Liver (tissue), 9 donors: ENCODE measurements around the gene FAXDC2. TPM values are rescaled to one million over a fixed set of nuclear protein-coding genes. Genes with fewer than 3 reads are reported as not detected.
A peak's percentile ranks its signal among the peaks of the same experiment; 100 is the strongest.

Source experiments
- DNase-seq: peaks from one replicate; pipeline ENCODE4 v3.0.0-alpha.2; 2017; ENCODE audit warnings: low spot score
- H3K27ac ChIP-seq, 2 donors: one replicate each; pipeline ENCODE4 v1.7.0; 2013; ENCODE audit warnings: inconsistent platforms in 2 of 2, low read length in 2 of 2, control low read depth in 1 of 2, low read depth in 1 of 2, mild to moderate bottlenecking in 1 of 2
- H3K27me3 ChIP-seq, 4 donors: one replicate each; pipeline versions ENCODE4 v1.6.1 to v1.7.0; 2013; ENCODE audit warnings: low read length in 3 of 4, inconsistent platforms in 1 of 4, mild to moderate bottlenecking in 1 of 4, moderate library complexity in 1 of 4; ENCODE audit not compliant: control insufficient read depth in 4 of 4, insufficient read depth in 4 of 4
- H3K36me3 ChIP-seq, 4 donors: one replicate each; pipeline versions ENCODE4 v1.6.1 to v1.7.0; 2013; ENCODE audit warnings: low read length in 3 of 4, mild to moderate bottlenecking in 3 of 4, low read depth in 1 of 4, moderate library complexity in 1 of 4; ENCODE audit not compliant: control insufficient read depth in 4 of 4, insufficient read depth in 3 of 4
- H3K4me1 ChIP-seq, 4 donors: one replicate each; pipeline versions ENCODE4 v1.6.1 to v1.7.0; 2013; ENCODE audit warnings: low read length in 3 of 4, mild to moderate bottlenecking in 3 of 4, moderate library complexity in 1 of 4; ENCODE audit not compliant: control insufficient read depth in 4 of 4, insufficient read depth in 4 of 4
- H3K4me3 ChIP-seq, 3 donors: one replicate each; pipeline versions ENCODE4 v1.6.1 to v1.7.0; 2013; ENCODE audit warnings: low read length in 3 of 3, control low read depth in 1 of 3, low read depth in 1 of 3, mild to moderate bottlenecking in 1 of 3
- H3K9ac ChIP-seq, 2 donors: one replicate each; pipeline ENCODE4 v1.7.0; 2013; ENCODE audit warnings: low read length in 2 of 2, mild to moderate bottlenecking in 2 of 2, moderate library complexity in 2 of 2, control low read depth in 1 of 2, low read depth in 1 of 2
- H3K9me3 ChIP-seq, 4 donors: one replicate each; pipeline versions ENCODE4 v1.6.1 to v1.7.0; 2013; ENCODE audit warnings: low read length in 3 of 4; ENCODE audit not compliant: control insufficient read depth in 4 of 4
- EGR1 ChIP-seq, 2 donors: IDR thresholded peaks; 2 replicates each; pipeline ENCODE4 v1.6.1; 2016 to 2018; ENCODE audit warnings: antibody characterized with exemption in 2 of 2, low read depth in 2 of 2
- FOXA1 ChIP-seq: IDR thresholded peaks from 2 replicates; pipeline ENCODE4 v1.6.1; 2016; ENCODE audit warnings: antibody characterized with exemption
- FOXA2 ChIP-seq: IDR thresholded peaks from 2 replicates; pipeline ENCODE4 v1.6.1; 2016; ENCODE audit warnings: antibody characterized with exemption
- GABPA ChIP-seq, 2 donors: IDR thresholded peaks in 1 of 2; conservative IDR thresholded peaks in 1 of 2; 2 replicates each; pipeline ENCODE4 v1.6.1; 2016; ENCODE audit warnings: antibody characterized with exemption in 2 of 2, mild to moderate bottlenecking in 1 of 2, moderate library complexity in 1 of 2
- HNF4A ChIP-seq, 2 donors: conservative IDR thresholded peaks; 2 replicates each; pipeline ENCODE4 v1.6.1; 2016; ENCODE audit warnings: antibody characterized with exemption in 2 of 2, mild to moderate bottlenecking in 2 of 2
- HNF4G ChIP-seq: IDR thresholded peaks from 2 replicates; pipeline ENCODE4 v1.6.1; 2016; ENCODE audit warnings: antibody characterized with exemption
- JUND ChIP-seq, 2 donors: IDR thresholded peaks; 2 replicates each; pipeline ENCODE4 v1.6.1; 2016; ENCODE audit warnings: antibody characterized with exemption in 2 of 2
- NR2F2 ChIP-seq: IDR thresholded peaks from 2 replicates; pipeline ENCODE4 v1.6.1; 2016; ENCODE audit warnings: antibody characterized with exemption
- RAD21 ChIP-seq, 2 donors: IDR thresholded peaks; 2 replicates each; pipeline ENCODE4 v1.6.1; 2016; ENCODE audit warnings: antibody characterized with exemption in 2 of 2, mild to moderate bottlenecking in 2 of 2
- RXRA ChIP-seq, 2 donors: IDR thresholded peaks; 2 replicates each; pipeline ENCODE4 v1.6.1; 2017 to 2018; ENCODE audit warnings: antibody characterized with exemption in 2 of 2, mild to moderate bottlenecking in 1 of 2
- SP1 ChIP-seq: IDR thresholded peaks from 2 replicates; pipeline ENCODE4 v1.6.1; 2018; ENCODE audit warnings: antibody characterized with exemption, mild to moderate bottlenecking
- TAF1 ChIP-seq: conservative IDR thresholded peaks from 2 replicates; pipeline ENCODE4 v1.6.1; 2016; ENCODE audit warnings: antibody characterized with exemption, mild to moderate bottlenecking
- YY1 ChIP-seq: IDR thresholded peaks from 2 replicates; pipeline ENCODE4 v1.6.1; 2016; ENCODE audit warnings: antibody characterized with exemption, mild to moderate bottlenecking
- WGBS: extraction: QIAGEN DNeasy Blood & Tissue Kit; methylation state at CpG from one replicate; pipeline ENCODE4 v1.1.7; 2013; 5-methylcytosine and 5-hydroxymethylcytosine counted together
- polyA plus RNA-seq, 2 donors: library from polyadenylated mRNA; stranded (reverse) in 1 of 2; unstranded in 1 of 2; fragments of 200-250 nt in 1 of 2; fragments of >200 nt in 1 of 2; fragmentation: Nextera tagmentation in 1 of 2; extraction: Ambion mirVana in 1 of 2; gene quantifications; one replicate each; pipeline versions ENCODE4 v1.2.1 to v1.2.3, GENCODE V29; 2013 to 2015
- total RNA-seq, 2 donors: library from RNA; depleted of rRNA; stranded (reverse); fragments of >200 nt; gene quantifications; one replicate each; pipeline ENCODE4 v1.2.3, GENCODE V29; 2014
- TF ChIP-seq, protein P1 (sequence below): IDR thresholded peaks from 2 replicates; pipeline ENCODE4 v1.6.1; 2016; ENCODE audit warnings: antibody characterized with exemption
- TF ChIP-seq, protein P2 (sequence below): IDR thresholded peaks from 2 replicates; pipeline ENCODE4 v1.6.1; 2016; ENCODE audit warnings: antibody characterized with exemption
- TF ChIP-seq, protein P3 (sequence below): IDR thresholded peaks from 2 replicates; pipeline ENCODE4 v1.6.1; 2016; ENCODE audit warnings: antibody characterized with exemption
- TF ChIP-seq, protein P4 (sequence below): fragments of 150-350 bp; IDR thresholded peaks from 2 replicates; pipeline ENCODE4 v1.5.1; 2017; ENCODE audit warnings: improper control_type of control experiment, low read depth, low read length; ENCODE audit not compliant: missing input control
- donor health status: healthy.
- donor health status: healthy.
- donor health status: healthy.
- donor health status: healthy.
- donor health status: healthy.

Gene FAXDC2
- total and polyA plus RNA-seq, 4 donors, result 27.5 to 110 (median 64.5) TPM

DNA sequence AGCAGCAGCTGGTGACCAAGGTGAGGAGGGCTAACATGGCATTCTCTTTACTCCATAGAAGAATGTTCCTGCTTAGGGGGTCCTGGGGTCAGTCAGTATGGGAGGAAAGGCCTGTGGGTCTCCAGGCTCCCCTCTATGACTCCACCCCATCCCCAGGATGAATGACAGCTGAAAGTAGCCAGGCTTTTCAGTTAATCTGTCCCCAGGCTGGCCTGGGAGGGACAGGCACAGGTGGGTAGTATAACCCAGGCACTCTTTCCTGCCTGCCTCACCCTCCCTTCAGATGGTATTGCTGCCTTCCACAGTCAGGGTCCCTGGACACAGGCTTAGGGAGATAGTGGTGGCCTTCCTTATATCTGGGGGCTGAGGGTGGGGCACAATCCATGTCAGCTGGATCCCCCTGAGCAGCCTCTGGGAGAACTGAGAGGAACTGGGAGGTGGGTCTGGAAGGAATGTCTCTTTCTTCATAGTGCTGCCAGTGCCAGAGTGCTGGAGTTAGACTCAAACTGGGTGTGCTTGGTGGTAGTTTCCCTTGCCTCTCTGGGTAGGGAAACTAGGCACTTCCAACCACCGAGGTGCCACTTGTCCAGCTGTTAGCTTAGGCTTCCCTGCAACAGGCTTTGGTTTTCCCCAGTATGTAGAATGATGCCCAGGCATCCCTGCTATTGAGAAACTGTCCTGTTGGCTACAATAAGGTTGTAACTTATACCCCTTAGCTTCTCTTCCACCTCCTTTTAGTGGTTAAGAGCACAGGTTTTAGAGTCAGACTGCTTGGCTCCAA lies 67.4 kb downstream of the FAXDC2 start (continued):
- TF ChIP-seq FOXA2, result no peak
- no peak for TF ChIP-seq FOXA1
- no peak for TF ChIP-seq NR2F2
- TF ChIP-seq SP1, result no peak
- TF ChIP-seq YY1, result no peak

DNA sequence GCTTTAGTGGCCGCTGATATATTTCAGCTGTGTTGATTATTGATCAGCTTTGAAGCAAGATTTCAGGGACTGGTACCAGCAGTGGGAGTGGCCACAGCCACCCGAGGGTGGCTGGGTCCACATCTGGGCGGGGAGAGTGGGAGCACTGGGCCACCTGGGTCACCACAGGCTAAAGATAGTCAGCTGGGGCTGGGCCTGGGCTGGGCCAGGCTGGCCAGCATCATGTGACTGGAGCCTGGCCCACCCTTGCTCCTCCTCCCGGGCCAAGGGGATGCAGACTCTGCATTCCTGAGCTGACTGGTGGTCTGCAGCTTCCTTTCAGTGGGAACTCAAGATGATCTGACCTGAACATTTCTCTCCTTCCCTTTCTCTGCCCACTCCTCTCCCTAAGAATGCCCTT lies 68.1 kb downstream of the FAXDC2 start:
- Histone ChIP-seq H3K9me3 (no peaks in the 10 kb centered on the region), H3K9ac (no peak overlapping the region), H3K27me3 (no peaks in the 10 kb centered on the region), H3K27ac (no peak overlapping the region), H3K4me3 (no peak overlapping the region), H3K4me1 (peaks cover 12 to 32% (median 24%) of the 10 kb centered on the region in 4 donors), H3K36me3 (no peaks in the 10 kb centered on the region)
- WGBS, result 50% methylated on average over 4 of the region's 4 CpGs
- DNase-seq, result peak; percentile 75
- TF ChIP-seq RAD21 (IDR thresholded peaks at IDR 0.05), result peak in 1 of 2 donors; percentile 27
- peak in 1 of 2 donors; percentile 17 for TF ChIP-seq HNF4A (conservative IDR thresholded peaks at IDR 0.05)
- TF ChIP-seq GABPA (IDR thresholded peaks at IDR 0.05 in 1 of 2, conservative IDR thresholded peaks at IDR 0.05 in 1 of 2), result no peak

DNA sequence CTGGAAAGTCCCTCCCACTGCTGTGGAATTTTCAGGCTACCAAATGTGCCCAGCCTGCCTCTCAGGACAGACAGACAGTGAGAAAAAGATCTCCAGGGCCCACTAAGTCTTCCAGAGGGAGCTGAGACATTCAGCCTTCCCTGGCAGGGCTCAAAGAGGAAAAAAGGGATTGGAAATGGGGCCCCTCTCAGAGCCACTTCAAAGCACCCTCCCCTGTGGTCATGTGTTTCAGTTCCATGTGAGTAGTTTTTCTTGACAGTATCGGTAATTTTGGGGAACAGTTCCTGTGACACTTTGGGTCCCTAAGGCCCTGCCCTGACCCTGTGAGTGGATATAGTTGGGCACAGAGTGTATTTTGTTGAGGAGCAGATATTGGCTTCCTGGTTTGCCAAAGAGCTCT lies 70.3 kb downstream of the FAXDC2 start:
- Histone ChIP-seq H3K4me3 (no peak overlapping the region), H3K36me3 (no peaks in the 10 kb centered on the region), H3K9ac (no peak overlapping the region), H3K27me3 (no peaks in the 10 kb centered on the region), H3K27ac (no peak overlapping the region), H3K9me3 (no peaks in the 10 kb centered on the region), H3K4me1 (peaks cover 12 to 36% (median 22%) of the 10 kb centered on the region in 4 donors)
- TF ChIP-seq HNF4A (conservative IDR thresholded peaks at IDR 0.05) (no peak), EGR1 (IDR thresholded peaks at IDR 0.05; ENCODE audit: low read depth in 2 of 2) (no peak), FOXA1 (no peak), RXRA (IDR thresholded peaks at IDR 0.05) (no peak), FOXA2 (no peak), JUND (IDR thresholded peaks at IDR 0.05) (no peak), YY1 (no peak), HNF4G (no peak), TAF1 (no peak), NR2F2 (no peak), SP1 (no peak), GABPA (IDR thresholded peaks at IDR 0.05 in 1 of 2, conservative IDR thresholded peaks at IDR 0.05 in 1 of 2) (no peak)
- TF ChIP-seq, protein P1, sequence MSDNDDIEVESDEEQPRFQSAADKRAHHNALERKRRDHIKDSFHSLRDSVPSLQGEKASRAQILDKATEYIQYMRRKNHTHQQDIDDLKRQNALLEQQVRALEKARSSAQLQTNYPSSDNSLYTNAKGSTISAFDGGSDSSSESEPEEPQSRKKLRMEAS, result no peak
- TF ChIP-seq, protein P2, sequence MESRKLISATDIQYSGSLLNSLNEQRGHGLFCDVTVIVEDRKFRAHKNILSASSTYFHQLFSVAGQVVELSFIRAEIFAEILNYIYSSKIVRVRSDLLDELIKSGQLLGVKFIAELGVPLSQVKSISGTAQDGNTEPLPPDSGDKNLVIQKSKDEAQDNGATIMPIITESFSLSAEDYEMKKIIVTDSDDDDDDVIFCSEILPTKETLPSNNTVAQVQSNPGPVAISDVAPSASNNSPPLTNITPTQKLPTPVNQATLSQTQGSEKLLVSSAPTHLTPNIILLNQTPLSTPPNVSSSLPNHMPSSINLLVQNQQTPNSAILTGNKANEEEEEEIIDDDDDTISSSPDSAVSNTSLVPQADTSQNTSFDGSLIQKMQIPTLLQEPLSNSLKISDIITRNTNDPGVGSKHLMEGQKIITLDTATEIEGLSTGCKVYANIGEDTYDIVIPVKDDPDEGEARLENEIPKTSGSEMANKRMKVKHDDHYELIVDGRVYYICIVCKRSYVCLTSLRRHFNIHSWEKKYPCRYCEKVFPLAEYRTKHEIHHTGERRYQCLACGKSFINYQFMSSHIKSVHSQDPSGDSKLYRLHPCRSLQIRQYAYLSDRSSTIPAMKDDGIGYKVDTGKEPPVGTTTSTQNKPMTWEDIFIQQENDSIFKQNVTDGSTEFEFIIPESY, result no peak
- TF ChIP-seq, protein P3, sequence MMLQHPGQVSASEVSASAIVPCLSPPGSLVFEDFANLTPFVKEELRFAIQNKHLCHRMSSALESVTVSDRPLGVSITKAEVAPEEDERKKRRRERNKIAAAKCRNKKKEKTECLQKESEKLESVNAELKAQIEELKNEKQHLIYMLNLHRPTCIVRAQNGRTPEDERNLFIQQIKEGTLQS, result no peak
- TF ChIP-seq, protein P4, sequence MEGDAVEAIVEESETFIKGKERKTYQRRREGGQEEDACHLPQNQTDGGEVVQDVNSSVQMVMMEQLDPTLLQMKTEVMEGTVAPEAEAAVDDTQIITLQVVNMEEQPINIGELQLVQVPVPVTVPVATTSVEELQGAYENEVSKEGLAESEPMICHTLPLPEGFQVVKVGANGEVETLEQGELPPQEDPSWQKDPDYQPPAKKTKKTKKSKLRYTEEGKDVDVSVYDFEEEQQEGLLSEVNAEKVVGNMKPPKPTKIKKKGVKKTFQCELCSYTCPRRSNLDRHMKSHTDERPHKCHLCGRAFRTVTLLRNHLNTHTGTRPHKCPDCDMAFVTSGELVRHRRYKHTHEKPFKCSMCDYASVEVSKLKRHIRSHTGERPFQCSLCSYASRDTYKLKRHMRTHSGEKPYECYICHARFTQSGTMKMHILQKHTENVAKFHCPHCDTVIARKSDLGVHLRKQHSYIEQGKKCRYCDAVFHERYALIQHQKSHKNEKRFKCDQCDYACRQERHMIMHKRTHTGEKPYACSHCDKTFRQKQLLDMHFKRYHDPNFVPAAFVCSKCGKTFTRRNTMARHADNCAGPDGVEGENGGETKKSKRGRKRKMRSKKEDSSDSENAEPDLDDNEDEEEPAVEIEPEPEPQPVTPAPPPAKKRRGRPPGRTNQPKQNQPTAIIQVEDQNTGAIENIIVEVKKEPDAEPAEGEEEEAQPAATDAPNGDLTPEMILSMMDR, result no peak
- DNase-seq, result no peak
- WGBS, result 74% methylated on average over 1 of the region's 1 CpG
